GM12865 (cell line): ENCODE measurements around the gene XRN1.

ENCODE experiments used
- DNase-seq: peaks from one replicate; pipeline ENCODE4 v3.0.0; 2010; ENCODE audit warnings: low read depth
- H3K4me3 ChIP-seq: 2 replicates; pipeline ENCODE4 v1.5.1; 2011; ENCODE audit warnings: mild to moderate bottlenecking, low read depth, low read length, control low read depth
- CTCF ChIP-seq: IDR thresholded peaks from 2 replicates; pipeline ENCODE4 v1.5.1; 2011; ENCODE audit warnings: low read length, control low read depth, low read depth, inconsistent platforms; ENCODE audit not compliant: insufficient read depth; ENCODE audit errors: missing control alignments

The XRN1 gene

GRCh38 chr3:142447852-142448823 lies at the start of gene XRN1:
XRN1 (minus strand) TSS chr3:142448037; CDS start chr3:142447944, 93 bp downstream.
- H3K4me3 ChIP-seq = peak within 1 kb of the TSS; percentile 96
- no peak for TF ChIP-seq CTCF
- DNase-seq = peak; percentile 96

GRCh38 chr3:142495103-142495502 lies 47.3 kb upstream of the XRN1 start:
- no peak for TF ChIP-seq CTCF
- no peak for DNase-seq
- no peak overlapping the region for H3K4me3 ChIP-seq

GRCh38 chr3:142492184-142492583 lies 44.3 kb upstream of the XRN1 start:
- no peak overlapping the region for H3K4me3 ChIP-seq
- no peak for DNase-seq
- no peak for TF ChIP-seq CTCF

- no peak overlapping the region for H3K4me3 ChIP-seq
- no peak for DNase-seq
- no peak for TF ChIP-seq CTCF
Observed at GRCh38 chr3:142489572-142490323, 41.9 kb upstream of the XRN1 start.

- TF ChIP-seq CTCF = no peak
- no peak overlapping the region for H3K4me3 ChIP-seq
- DNase-seq = no peak
Observed at GRCh38 chr3:142484912-142485435, 37.1 kb upstream of the XRN1 start.

- no peak overlapping the region for H3K4me3 ChIP-seq
- TF ChIP-seq CTCF = no peak
- DNase-seq = no peak
Observed at GRCh38 chr3:142481196-142481595, 33.4 kb upstream of the XRN1 start.
